NCI-H2171 treated with DMSO at 0.1 percent for 48 hours (cell line): ENCODE results near the gene BFSP2.

Experiments used
- DNase-seq: peaks from one replicate; lab custom pipeline; 2025; lab: John Stamatoyannopoulos, UW

Gene BFSP2

DNA sequence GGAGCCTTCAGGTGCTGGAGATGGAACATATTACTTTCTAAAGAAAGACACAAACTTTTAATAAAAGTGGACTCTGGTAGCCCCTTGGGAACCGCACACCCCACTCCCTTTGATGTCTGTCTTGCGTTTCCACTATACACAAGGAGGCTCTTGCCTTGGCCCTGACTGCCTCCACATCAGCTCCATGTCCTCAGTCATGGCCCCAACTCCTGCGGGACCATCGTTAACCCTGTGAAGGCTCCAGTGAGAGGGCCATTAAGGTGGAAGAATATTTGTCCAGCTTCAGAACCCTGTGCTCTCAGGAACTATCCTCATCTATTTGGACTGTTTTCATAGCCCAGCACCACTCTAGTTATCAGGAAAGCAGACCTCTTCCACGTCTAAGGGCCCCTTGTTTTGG, 16.1 kb upstream of the BFSP2 start:
- DNase-seq: no peak

DNA sequence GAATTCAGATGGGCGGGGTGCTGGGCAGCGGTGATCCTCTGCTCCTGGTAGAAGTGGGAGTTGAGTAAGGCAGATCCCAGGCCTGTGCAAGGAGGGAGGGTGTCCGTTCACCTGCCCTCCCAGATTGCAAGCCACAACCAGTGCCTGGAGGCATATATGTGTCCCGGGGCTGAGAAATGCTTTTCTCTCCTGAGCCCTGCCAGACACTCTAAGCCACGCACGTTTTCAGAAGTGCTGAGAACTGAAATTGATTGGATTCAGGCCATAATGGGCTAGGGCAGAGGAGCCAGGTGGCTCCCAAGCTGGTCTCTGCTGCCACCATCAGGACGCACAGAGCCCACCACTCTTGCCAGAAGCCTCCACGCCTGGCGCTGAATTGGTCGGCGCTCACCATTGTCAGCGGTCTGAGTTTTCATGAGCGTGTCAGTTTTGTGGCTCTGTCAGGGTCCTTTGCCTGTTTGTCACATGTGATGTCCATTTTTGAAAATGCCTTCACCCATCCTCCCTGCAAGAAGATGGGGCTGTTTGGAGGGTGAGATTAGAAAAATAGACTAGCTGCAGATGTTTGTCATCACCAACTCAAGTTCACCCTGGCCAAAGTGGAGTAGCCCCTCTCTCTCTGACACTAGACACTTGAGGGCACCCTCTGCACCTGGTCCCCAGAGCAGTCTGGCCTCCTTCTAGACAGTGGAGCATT, 15.4 kb upstream of the BFSP2 start:
- DNase-seq: peak; percentile 70

DNA sequence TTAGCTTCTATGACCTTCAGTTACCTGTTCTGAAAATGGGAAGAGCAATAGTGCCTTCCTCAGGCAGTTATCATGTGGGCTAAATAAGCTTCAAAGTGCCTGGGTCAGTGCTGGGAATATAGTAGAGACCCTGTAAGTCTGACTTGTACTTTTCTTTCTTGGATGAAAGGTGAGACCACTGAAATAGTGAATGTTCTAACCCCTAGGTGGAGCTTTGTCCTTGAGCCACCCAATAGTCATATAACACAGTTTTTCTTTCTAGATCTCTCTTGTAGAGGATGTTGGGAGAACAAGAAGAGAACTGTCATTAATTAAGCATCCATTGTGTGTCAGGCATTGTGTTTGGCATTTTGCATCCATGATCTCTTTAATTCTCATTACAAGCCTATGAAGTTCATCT, 13.0 kb upstream of the BFSP2 start:
- no peak for DNase-seq

DNA sequence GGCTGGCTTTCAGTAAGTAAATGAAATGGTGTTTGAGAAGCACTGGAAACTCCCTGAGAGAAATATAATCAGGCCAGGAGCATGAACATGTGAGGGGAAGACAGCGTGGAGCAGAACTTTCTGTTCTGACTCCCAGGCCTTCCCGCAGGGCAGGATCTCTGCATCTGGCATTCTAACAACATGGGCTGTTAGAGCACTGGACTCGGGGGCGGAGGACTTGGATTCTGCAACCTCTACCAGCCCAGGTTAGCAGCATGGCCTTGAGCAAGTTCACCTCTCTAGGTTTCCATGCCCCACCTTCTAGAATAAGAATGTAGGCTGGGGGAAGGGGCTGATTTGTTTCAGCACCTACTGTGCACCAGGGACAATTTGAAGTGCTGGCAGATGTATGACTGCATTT, 12.5 kb upstream of the BFSP2 start:
- DNase-seq: no peak

DNA sequence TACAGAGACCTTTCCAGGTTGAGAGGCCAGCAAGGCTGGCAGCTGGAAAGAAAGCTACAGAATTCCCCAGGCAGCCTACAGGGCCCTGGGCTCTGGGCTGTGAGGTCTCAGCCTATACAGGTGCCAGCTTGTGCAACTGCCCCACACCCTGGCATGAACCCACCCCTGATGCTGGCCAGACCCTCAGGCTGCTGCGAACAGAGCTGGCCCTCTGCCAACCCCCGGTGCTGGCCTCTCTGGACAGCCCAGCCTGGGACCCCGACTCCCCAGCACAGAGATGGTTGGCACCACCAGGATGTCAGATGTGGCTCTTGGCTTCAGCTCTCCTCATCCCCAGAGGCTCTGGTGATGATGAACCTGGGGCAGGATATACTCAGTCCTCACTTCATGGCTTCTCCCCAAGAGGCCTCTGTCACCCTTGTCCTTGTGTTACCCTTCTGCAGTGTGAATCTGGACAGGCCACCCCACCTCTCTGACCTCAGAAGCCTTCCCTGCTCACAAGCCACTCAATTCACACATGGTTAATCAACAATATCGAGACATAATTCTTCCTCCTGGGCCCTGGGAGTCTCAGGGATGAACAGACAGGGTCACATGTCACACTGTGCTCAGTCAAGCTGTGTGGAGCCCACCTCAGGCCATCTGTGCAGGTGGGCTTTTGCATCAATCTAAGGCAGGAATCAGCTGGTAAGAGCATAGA, 11.0 kb upstream of the BFSP2 start:
- peak; percentile 7 for DNase-seq

DNA sequence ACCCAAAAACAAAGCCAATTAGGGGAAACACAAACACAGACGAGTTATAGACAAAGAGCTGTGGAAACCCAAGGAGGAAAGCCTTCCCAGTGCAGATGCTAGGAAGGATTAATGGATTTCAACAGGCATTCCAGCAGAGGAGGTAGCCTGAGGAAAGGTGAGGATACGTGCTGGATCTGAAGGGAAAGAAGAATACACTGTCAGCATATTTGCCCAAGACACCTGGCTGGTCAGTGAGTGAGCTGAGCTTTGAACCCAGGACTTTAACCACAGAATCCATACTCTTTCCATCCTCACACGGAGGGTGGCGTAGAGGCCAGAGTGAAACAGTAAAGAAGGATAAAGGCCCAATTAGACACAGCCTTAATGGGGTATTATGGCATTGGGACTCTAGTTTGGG, 9.1 kb upstream of the BFSP2 start:
- DNase-seq: no peak

DNA sequence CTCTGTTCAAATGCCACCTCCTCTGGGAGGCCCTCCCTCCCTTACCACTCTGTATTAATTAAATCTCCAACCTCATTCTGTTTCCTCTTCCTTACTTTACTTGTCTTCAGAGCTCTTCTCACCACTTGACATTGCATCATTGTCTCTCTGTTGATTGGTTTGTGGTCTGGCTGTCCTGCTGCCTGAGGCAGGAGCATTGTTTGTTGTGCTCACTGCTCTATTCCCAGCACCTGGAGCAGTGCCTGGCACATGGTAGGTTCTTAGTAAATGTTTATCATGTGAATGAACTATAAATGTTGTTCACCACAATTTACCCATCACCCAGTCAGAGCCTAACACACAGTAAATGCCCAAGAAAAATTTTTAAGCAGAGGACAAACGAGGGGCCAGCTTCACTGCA, 6.7 kb upstream of the BFSP2 start:
- no peak for DNase-seq

DNA sequence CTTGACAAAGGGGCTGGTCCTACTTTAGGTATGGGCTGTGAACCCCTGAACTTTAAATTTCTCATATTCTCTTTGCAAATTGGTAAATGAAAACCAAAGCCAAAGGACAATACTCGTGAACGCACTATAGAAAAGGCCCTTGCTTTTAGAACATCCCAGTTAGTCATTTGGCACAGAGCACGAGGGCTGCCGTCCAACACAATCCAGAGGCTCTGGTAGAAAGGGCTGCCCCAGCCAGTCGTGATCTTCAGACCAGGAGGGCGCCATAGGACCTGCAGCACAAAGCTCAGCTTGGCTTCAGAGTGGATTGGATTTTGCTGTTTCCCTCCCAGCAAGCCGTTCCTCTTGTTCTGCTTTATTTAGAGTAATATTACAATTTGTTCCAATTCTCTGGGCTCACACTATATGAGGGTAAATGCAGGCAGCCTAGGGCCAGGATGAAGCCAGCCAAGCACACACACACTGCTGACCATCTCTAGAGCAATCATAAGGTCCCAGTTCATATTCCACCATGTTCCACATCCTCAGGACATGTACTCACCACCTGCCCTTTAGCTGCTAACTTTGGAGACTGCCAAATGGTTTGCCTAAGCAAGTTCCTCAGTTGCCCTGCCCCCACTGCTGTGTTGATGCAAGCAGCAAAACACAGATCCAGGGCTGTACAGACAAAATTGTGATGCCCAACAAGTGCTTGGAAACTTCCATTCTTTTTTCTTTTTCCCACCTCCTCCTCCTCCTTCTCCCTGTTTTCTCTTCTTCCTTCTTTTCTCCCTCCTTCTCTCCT, 6.0 kb upstream of the BFSP2 start:
- no peak for DNase-seq

DNA sequence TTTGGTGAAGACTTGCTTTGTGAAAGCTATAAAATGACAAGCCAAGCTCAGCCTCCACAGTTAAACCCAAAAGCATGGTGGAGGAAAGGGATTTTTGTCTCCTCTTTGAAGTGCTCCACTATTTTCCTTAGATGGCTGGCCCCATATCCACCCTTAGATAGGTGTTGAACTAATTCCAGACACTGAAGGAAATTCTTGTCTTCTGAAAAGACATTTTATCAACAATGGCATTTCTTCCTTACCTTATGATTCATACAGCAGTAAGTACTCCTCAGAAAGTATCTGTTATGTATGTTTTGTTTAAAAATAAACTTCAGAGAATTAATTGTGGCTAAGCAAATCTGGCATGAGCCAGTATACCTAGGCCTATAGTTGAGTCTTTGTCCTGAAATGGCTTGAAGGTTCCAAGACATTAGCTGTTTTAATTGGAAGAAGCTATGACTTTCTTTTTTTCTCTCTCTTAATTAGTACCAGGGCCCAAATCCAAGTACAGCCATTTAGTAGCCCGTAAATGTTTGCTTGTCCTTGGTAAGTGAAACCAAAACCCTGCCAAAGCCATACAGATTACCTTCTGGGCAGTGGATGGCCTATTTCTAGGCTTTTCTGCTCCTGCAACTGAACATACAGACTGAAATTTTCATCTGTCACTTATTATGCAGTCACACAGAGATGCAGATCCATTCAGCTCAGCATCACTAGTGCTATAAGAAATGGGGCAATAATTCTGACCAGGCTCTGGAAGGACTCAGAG, 5.1 kb upstream of the BFSP2 start:
- no peak for DNase-seq

DNA sequence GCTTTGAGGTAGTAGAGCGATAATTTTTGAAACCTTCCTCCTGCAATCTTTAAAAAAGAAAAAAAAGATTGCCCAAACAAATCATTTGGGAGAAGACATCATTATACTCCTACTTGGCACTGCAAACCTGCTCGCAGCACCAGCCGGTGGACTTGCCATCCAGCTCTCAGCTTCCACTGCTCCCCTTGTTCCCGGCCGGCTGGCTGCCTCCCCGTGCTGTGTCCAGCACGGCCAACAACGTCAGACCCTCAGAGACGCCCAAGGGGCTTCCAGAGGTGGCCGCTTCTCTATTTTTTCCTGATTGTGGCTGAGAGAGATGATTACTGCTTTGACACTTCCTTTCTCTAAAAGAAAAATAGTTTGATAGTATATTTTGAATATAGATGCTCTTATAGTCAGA, 3.0 kb upstream of the BFSP2 start:
- DNase-seq: no peak

DNA sequence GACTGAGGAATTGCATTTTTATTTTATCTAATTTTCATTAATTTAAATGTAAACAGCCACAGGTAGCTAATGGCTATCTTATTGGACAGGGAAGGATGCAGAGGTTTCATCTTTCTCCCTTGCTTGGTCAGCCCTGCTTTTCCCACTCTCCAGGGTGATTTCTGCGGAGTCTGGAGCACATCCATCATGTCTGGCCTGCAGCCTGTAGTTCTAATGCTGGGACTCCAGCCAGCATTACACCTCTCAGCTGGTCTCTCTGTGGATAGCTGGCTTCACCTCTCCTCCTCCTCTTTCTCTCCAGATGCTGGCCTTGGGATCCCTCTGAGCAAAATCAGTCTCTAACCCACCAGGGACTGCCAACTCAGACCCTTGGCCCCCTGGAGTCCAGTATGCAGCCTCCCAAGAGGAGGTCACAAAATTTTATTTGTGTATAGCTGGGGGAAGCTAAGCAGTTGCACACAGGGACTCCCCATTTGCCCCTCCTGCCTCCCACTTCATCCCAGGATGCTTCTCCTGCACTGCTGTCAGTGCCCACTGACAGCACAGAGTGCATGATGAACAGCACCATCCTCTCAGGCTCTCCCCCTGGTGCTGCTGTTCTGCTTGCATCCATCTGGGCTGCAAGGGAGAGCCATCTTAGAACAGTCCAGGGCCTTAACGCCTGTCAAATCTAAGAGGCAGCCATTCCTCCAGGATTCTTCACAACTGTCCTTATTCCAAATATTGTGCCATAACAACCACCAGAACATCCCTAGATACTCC, 1.7 kb downstream of the BFSP2 start:
- no peak for DNase-seq

DNA sequence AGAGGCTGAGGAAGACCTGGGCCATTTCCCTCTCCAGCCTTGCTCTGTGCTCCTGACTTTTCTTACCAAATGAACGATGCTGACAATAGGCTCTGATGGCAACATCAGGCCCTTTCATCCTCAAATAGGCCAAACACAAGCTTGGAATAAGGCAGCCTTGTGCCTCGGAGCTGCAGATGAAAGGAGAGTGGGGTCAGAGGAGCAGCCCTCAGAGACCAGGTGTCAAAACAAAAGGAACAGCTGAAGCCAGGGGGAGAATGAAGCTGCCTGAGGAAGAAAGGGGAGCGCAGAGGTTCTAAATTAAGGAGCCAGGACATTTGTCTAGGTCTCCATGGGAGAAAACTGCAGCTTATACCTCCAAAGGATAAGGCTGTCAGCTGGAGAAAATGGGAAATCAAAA, 5.1 kb downstream of the BFSP2 start:
- no peak for DNase-seq

DNA sequence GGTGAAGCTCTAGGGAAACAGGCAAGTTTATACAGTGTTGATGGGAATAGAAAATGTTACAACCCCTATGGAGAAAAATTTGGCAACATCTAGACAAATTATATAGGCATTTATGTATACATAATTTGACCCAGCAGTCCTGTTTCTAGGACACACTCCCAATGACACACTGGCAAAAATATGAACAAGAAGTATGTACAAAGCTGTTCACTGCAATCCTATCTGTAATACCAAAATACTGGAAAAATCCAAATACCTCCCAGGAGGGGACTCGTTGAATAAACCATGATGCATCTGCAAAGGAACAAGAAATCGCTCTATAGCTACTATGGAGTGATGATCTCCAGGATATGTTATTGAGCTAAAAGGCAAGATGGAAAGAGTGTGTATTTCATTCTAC, 8.5 kb downstream of the BFSP2 start:
- DNase-seq: no peak

DNA sequence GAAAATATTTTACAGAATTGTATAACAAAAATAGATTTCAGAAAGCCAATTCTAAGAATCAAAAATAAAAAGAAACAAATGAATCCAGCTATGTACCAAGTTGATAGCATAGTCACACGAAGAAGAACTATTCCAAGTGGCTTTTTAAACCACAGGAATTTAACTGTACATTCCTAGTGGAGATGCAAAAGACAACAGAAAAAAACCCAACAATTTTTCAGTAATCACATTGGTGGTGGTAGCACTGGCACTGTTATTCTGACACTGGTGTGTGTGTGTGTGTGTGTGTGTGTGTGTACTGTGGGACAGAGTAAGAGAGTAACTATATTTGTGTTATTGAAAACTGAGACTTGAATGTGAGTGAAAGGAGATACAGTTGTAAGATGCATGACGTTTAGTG, 9.1 kb downstream of the BFSP2 start:
- DNase-seq: no peak

DNA sequence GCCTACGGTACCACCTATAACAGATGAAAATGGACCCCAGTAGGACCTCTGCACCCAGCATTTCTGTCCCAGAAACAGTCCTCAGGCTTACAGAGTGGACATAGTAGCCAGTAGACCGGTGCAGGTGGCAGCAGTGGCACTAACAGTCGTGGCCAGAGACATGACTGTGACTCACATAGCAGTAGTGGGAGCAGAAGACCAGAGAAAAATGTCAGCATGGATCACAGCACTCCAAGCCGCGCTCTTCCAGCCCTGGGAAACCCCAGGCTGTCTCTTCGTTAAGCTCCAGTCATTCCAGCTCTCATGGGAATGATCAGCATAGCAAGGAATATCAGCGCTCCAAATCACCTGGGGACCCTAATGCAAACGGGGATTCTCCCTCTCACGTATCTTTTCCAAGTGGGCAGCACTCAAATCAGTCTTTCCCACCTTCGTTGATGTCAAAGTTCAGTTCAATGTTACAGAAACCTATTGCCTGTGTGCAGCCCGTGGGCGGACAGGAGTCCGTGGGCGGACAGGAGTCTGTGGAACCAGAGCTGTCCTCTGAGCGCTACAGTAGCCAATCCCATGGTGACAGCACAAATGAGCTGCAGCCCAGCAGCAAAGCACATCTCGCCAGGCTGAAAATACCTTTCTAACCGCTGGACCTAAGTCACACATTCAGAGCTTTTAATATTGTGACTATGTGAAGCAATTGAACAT, 10.5 kb downstream of the BFSP2 start:
- no peak for DNase-seq

DNA sequence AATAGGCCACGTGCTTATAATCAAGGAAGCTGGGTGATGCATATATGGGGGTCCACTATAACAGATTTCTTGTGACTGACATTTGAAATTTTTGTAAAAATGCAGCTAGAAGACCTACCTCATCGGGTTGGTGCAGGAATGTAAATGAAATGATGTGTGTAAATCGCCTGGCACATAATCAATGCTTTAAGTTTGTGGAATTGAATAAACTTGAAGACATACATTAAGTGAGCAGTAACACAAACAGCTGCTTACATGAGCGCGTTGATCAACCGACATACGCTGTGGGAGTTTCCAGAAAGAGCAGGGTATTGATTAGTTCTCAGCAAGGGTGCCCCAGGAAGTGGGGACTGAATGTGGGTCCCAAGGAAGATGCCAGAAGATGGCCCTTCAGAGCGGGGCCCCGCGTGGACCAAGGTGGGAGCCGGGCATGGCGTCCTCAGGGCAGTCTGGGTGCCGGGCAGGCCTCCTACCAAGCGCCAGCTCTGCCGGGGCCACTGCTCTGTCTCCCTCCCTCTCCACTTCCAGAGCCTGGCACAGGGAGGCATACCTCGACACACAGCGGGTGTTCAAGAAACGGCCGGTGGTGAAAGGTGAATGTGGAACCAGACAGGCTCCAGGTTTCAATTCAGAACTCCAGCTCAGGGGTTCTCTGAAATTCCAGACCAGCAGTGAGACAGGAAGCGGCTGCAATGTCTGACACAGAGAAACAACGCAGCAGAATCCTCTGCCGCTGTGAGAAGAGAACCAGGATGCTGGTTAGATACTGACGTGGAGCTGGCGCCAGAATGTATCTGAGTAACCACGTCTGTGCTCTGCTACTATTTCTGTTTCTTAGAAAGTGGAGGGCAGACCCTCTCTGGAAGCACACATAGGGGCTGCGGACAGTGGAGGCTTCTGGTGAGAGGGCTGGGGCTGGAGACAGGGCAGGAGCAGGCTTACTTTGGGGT, 12.6 kb downstream of the BFSP2 start:
- DNase-seq: no peak

DNA sequence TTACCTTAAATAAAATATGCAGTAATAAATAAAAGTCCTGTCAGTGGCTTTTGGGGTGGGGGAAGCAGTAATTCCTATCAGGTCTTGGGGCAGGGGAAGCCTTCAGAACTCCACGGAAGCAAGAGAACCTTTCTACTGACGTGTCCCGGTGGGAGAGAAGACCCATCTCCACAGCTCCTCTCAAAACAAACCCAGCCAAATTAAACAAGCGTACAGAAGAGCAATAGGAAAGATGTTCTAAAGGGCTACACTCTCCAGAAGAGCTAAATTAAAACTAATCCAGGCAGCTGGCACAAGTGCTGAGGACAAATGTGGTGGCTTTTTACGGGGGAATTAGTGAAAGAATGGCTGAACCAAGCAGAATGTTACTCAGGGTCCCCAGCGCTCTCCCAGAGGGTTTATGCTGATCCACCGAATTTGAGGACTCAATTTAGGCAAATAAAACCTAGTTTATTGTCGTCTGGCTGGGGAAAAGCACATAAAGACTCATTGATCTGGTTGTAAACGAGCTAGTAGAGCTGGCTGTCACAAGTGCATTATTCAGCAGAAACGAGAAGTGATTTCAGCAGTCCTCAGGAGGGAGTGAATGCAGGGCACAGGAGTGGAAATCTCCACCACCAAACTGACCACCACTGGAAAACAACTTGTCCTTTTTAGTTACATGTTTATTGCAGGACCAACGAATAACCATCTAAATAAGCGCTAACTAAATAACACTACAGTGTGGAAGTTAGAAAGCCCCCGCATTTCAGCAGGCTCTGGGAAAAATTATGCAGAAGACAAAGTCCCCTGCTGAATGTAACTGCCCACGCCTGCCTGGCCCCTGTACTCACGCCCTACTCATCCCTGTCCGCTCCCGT, 13.5 kb downstream of the BFSP2 start:
- no peak for DNase-seq

DNA sequence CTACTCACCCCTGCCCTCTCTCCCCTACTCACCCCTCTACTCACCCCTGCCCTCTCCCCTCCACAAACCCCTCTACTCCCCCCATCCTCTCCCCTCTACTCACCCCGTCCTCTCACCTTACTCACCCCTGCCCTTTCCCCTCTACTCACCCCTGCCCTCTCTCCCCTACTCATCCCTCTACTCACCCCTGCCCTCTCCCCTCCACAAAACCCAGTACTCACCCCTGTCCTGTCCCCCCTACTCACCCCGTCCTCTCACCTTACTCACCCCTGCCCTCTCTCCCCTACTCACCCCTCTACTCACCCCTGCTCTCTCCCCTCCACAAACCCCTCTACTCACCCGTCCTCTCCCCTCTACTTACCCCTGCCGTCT, 14.2 kb downstream of the BFSP2 start:
- no peak for DNase-seq

DNA sequence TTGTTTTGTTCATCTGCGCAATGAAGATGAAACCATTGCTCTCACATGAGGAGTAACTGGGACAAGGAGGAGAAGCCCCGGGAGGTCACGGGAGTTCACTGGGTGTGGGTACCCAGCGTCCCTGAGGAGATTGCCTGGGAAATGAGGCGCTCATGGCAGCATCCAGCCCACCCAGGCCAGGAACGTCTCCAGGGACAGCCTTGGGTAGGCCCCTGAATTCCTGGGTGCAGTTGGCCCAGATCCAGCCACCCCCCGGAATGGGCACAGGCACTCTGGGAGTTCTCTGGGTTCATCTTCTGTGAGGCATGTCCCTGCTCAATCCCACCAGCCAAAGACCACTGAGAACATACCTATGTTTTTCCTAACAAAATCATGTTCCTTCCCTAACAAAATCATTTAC, 18.5 kb downstream of the BFSP2 start:
- DNase-seq: no peak
